Measurements from ENCODE around the gene RNF150.

RNF150 gene

GRCh38 chr4:141028024-141028529 lies 105.2 kb downstream of the RNF150 start:
- DNase-seq (ENCODE audit: low read depth in 2 of 3, low spot score in 2 of 3), result no peak

DNA sequence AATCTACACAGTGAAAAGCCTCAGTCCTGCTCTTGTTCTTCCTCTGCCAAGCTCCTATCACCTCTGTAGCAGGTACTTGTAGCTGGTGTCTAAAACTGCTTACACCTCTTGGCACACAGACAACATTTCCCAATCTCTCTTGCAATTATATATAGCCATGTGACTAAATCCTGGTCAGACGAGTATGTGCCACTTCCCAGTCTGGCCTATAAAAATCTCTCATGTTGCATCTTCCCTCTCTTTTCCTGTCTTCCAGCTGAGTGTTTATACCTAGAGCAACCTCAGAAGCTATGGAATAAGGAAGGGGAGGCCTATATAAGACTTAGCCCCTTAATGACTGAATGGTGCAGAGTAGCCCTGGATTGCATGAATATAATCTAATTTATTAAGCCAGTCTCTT lies 105.8 kb downstream of the RNF150 start:
- DNase-seq (ENCODE audit: low read depth in 2 of 3, low spot score in 2 of 3), result no peak

GRCh38 chr4:141026900-141027299 lies 106.4 kb downstream of the RNF150 start:
- no peak for DNase-seq (ENCODE audit: low read depth in 2 of 3, low spot score in 2 of 3)

- no peak for DNase-seq (ENCODE audit: low read depth in 2 of 3, low spot score in 2 of 3)
Measured at GRCh38 chr4:141023051-141023450, 110.2 kb downstream of the RNF150 start.

- DNase-seq (ENCODE audit: low read depth in 2 of 3, low spot score in 2 of 3), result no peak
Measured at GRCh38 chr4:141022111-141022695, 111.1 kb downstream of the RNF150 start.

- no peak for DNase-seq (ENCODE audit: low read depth in 2 of 3, low spot score in 2 of 3)
Measured at GRCh38 chr4:141021397-141022110, 111.7 kb downstream of the RNF150 start.

DNA sequence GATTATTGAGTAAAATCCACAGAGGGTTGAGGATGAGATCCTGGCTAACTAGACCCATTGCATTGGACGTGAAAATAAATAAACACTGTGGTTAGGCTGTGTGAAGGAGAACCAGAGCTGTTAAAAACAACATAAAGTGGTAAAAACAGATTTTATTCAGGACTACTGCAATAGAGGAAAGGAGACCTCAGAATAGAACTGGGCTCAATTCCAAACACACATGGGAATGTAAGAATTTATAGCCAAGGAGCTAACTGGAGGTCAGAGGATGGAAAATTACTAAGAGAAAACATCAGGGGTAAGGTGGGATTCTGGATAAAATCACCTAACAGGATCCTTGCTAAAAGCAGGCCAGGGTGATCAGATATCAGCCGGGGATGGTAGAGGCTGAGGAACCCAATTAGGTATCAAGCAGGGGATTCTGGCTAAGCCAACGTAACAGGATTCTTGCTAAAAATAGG lies 112.4 kb downstream of the RNF150 start:
- DNase-seq (ENCODE audit: low read depth in 2 of 3, low spot score in 2 of 3), result no peak

GRCh38 chr4:141019768-141020167 lies 113.5 kb downstream of the RNF150 start:
- DNase-seq (ENCODE audit: low read depth in 2 of 3, low spot score in 2 of 3), result no peak

GRCh38 chr4:141016117-141016798 lies 117.0 kb downstream of the RNF150 start:
- DNase-seq (ENCODE audit: low read depth in 2 of 3, low spot score in 2 of 3), result no peak

DNA sequence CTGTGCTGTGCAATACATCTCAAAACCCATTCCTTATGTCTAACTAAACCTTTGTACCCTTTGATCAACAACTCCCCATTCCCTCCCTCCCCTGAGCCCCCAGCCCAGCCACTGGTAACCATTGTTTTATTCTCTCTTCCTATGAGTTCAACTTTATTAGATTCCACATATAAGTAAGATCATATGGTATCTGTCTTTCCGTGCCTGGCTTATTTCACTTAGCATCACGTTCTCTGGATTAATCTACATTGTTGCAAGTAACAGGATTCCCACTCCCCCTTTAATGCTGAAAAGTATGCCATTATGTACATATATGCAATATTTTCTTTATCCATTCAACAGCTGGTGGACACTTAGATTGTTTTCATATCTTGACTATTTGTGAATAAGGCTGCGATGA lies 119.4 kb downstream of the RNF150 start:
- DNase-seq (ENCODE audit: low read depth in 2 of 3, low spot score in 2 of 3), result no peak

DNA sequence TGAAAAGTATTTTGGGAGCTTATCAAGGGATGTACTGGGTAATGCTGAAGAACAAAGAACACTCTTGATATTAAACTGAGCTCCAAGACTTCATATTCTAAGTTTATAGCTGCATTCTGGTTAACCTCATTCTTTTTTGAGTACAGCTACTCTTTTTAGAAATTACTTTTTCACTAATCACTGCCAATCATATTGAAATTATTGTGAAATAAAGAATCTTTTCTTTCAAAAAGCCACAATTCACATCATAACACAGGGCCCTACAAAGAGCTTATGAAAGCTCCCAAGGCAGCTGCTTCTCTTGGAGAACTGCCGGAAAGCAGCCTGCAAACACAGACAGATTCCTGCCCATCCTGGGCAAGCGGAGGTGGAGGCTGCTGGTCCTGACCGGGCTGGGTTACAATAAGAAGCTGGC lies 121.4 kb downstream of the RNF150 start:
- no peak for DNase-seq (ENCODE audit: low read depth in 2 of 3, low spot score in 2 of 3)

GRCh38 chr4:141009931-141010330 lies 123.3 kb downstream of the RNF150 start:
- no peak for DNase-seq (ENCODE audit: low read depth in 2 of 3, low spot score in 2 of 3)

- no peak for DNase-seq (ENCODE audit: low read depth in 2 of 3, low spot score in 2 of 3)
Measured at GRCh38 chr4:141009129-141009528, 124.1 kb downstream of the RNF150 start.

DNA sequence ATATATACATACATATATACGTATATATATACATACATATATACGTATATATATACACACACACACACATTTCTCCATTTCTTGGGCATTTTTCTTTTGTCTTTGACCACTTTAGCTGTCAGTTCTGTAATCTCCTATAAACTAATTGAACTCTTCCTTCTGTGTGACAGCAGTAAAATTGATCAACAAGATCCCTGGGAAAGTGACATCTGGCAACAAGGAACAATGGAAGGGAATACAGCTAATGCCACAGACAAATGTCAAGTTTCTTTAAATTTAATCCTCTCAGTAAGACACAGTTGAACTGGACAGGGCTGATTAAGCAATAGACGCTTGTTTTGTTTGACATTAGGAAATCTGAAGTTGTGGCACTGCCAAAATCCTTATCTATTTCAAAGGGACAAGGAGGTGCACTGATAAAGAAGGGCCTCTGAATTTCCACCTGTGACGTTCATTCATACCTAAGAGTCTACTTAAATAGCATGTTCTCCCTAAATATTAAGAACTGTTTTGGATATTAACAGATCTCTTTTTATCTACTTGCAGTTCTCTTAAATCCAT lies 126.9 kb downstream of the RNF150 start:
- no peak for DNase-seq (ENCODE audit: low read depth in 2 of 3, low spot score in 2 of 3)

- DNase-seq (ENCODE audit: low read depth in 2 of 3, low spot score in 2 of 3), result no peak
Measured at GRCh38 chr4:141004823-141005222, 128.4 kb downstream of the RNF150 start.

DNA sequence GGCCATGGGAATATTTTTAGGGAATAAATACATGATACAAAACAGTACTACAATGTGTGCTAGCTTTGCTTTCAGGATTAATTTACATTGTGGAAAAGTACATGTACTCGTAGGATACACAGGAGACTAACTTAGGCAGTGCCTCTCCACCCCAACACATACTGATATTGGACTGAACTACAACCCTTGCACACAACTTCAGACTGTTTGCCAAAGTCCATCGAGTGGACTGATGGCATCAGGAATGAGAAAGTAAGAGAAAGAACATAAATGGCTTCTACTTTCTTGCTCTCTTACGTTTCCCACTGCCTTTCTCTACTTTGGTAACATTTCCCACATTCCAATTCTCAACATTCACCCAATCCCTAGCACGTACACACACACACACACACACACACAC lies 130.1 kb downstream of the RNF150 start:
- DNase-seq (ENCODE audit: low read depth in 2 of 3, low spot score in 2 of 3), result no peak

DNA sequence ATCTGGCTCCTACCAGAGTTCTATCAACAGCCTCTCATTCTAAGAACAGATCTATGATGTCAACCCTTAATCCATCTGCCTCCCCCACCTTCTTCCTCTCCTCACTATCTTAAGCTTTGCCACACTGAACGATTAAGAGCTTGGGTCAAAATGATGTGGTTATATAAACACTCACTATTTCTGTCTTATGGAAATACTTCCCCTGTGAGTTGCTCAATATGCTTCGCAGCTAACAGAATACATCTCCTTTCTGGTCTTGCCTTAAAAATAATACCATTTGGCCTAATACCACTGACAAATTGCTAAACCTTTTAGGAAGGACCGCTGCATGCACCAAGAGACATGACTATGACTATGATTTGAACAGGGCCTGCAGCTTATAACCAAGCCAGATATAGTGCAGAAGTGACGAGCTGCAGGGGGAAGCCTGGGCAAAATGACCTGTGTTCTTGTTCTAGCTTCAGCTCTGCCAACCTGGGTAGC lies 130.9 kb downstream of the RNF150 start:
- no peak for DNase-seq (ENCODE audit: low read depth in 2 of 3, low spot score in 2 of 3)

GRCh38 chr4:140996766-140997165 lies 136.5 kb downstream of the RNF150 start:
- no peak for DNase-seq (ENCODE audit: low read depth in 2 of 3, low spot score in 2 of 3)

DNA sequence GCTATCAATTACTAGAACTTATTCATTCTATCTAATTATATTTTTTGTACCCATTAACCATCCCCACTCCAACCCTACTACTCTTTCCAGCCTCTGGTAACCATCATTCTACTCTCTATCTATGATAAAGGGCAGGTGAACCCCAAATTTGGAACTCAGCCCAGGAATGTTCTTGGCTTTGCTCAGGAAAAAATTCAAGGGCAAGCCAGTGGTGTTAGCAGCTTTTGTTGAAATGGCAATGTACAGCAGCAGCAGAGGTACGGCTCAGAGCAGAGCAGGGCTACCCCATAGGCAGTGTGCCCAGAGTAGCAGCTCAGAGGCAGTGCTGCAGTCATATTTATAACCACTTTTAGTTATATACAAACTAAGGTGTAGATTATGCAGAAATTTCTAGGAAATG lies 138.2 kb downstream of the RNF150 start:
- DNase-seq (ENCODE audit: low read depth in 2 of 3, low spot score in 2 of 3), result no peak

DNA sequence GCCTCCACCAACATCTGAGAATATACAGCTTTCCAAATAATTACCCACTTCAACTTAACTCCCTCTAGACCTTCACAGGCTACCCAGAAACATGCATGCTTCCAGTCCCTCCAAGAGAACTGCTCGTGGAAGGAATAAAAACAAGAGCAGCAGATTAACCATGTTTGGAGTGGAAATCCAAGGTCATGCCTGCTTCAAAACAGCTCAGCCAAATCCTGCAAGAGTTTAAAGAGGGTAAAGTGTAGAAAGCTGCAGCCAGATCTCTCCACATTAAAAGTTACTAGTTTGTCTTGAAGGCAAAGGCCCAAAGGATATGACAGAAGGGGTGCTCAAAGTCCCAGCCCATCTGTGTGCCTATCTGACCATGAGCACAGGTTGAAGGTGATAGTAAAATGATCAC lies 139.3 kb downstream of the RNF150 start:
- no peak for DNase-seq (ENCODE audit: low read depth in 2 of 3, low spot score in 2 of 3)

GRCh38 chr4:140993370-140993769 lies 139.9 kb downstream of the RNF150 start:
- DNase-seq (ENCODE audit: low read depth in 2 of 3, low spot score in 2 of 3), result no peak

- no peak for DNase-seq (ENCODE audit: low read depth in 2 of 3, low spot score in 2 of 3)
Measured at GRCh38 chr4:140989944-140990343, 143.3 kb downstream of the RNF150 start.

Data from activated CD8-positive, alpha-beta memory T cell treated with anti-CD3 and anti-CD28 coated beads for 48 hours (primary cell).